Stimulated activated CD4-positive, alpha-beta T cell treated with anti-CD3 and anti-CD28 coated beads, Interleukin-4, amount 100 ng/mL, for 24 hours (primary cell): Measurements from ENCODE around the gene TMCC1.
A peak's percentile ranks its signal among the peaks of the same experiment; 100 is the strongest.
"Not testable (repeated sequence)": the region's sequence is repeated elsewhere in the genome, so short reads cannot be mapped to it uniquely, and the experiment has no call there.

Experiments used
- DNase-seq: peaks from one replicate; pipeline ENCODE4 v3.0.0-alpha.2; 2020

The TMCC1 gene

GRCh38 chr3:129708328-129708861, 185.1 kb downstream of the TMCC1 start:
- DNase-seq: no peak

GRCh38 chr3:129705274-129705673, 188.2 kb downstream of the TMCC1 start:
- DNase-seq: no peak

- DNase-seq: no peak
Measured at GRCh38 chr3:129703913-129704312, 189.6 kb downstream of the TMCC1 start.

- DNase-seq: no peak
Measured at GRCh38 chr3:129702934-129703712, 190.4 kb downstream of the TMCC1 start.

GRCh38 chr3:129701161-129701560, 192.3 kb downstream of the TMCC1 start:
- no peak for DNase-seq

GRCh38 chr3:129699612-129700011, 193.9 kb downstream of the TMCC1 start:
- DNase-seq: no peak

GRCh38 chr3:129699199-129699598, 194.3 kb downstream of the TMCC1 start:
- no peak for DNase-seq

- no peak for DNase-seq
Measured at GRCh38 chr3:129697229-129697969, 196.1 kb downstream of the TMCC1 start.

GRCh38 chr3:129696430-129696829, 197.1 kb downstream of the TMCC1 start:
- not testable (repeated sequence) for DNase-seq

GRCh38 chr3:129695230-129695629, 198.3 kb downstream of the TMCC1 start:
- DNase-seq: no peak

GRCh38 chr3:129694228-129694627, 199.3 kb downstream of the TMCC1 start:
- no peak for DNase-seq

GRCh38 chr3:129692743-129693142, 200.8 kb downstream of the TMCC1 start:
- DNase-seq: no peak

GRCh38 chr3:129690963-129691362, 202.5 kb downstream of the TMCC1 start:
- no peak for DNase-seq

- DNase-seq: peak; percentile 25
Measured at GRCh38 chr3:129690406-129690805, 203.1 kb downstream of the TMCC1 start.

GRCh38 chr3:129689036-129689435, 204.5 kb downstream of the TMCC1 start:
- no peak for DNase-seq

GRCh38 chr3:129688271-129688895, 205.1 kb downstream of the TMCC1 start:
- no peak for DNase-seq

- DNase-seq: no peak
Measured at GRCh38 chr3:129687586-129688125, 205.9 kb downstream of the TMCC1 start.

GRCh38 chr3:129686941-129687340, 206.6 kb downstream of the TMCC1 start:
- no peak for DNase-seq

GRCh38 chr3:129684270-129684669, 209.2 kb downstream of the TMCC1 start:
- DNase-seq: no peak

- no peak for DNase-seq
Measured at GRCh38 chr3:129683201-129683600, 210.3 kb downstream of the TMCC1 start.

GRCh38 chr3:129676985-129677384, 216.5 kb downstream of the TMCC1 start:
- DNase-seq: no peak

GRCh38 chr3:129674798-129675123, 218.8 kb downstream of the TMCC1 start:
- not testable (repeated sequence) for DNase-seq
